SIG-M5 treated with dmso at 0.1 percent for 504 hours (cell line): ENCODE results near the gene MIEF2.
A peak's percentile ranks its signal among the peaks of the same experiment; 100 is the strongest.

Source experiments
- DNase-seq: peaks from one replicate; lab custom pipeline; 2025; ENCODE audit not compliant: unreplicated experiment; lab: John Stamatoyannopoulos, UW

The MIEF2 gene

GRCh38 chr17:18235743-18236256 lies 24.7 kb upstream of the MIEF2 start:
- no peak for DNase-seq

DNA sequence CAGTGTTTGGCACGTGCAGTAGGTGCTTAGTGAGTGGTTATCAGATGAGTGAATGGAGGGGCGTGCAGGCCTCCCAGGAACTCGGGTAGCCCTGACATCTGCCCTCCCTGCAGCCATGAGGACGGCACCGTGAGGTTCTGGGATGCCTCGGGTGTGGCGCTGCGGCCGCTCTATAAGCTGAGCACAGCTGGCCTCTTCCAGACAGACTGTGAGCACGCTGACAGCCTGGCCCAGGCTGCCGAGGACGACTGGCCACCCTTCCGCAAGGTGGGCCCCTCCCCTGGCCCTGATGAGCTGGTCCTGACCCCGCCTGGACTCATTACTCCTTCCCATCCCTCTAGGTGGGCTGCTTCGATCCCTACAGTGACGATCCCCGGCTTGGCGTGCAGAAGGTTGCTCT lies 24.0 kb upstream of the MIEF2 start:
- no peak for DNase-seq

DNA sequence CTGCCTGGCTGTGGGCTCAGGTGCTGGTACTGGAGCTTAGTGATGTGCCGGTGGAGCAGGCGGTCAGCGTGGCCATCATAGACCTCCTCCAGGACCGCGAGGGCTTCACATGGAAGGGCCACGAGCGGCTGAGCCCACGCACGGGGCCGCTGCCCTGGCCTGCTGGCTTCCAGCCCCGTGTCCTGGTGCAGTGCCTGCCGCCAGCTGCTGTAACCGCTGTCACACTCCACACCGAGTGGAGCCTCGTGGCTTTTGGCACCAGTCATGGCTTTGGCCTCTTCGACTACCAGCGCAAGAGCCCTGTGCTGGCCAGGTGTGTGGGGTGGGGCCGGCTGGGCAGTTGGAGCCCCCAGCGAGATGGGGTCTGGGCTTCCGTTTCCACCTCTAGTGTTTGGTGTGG lies 23.0 kb upstream of the MIEF2 start:
- no peak for DNase-seq

- DNase-seq = no peak
These were observed 22.2 kb upstream of the MIEF2 start for GRCh38 chr17:18238299-18238698.

- no peak for DNase-seq
These were observed 20.0 kb upstream of the MIEF2 start for GRCh38 chr17:18240449-18240848.

- DNase-seq = no peak
These were observed 19.1 kb upstream of the MIEF2 start for GRCh38 chr17:18241229-18241871.

- no peak for DNase-seq
These were observed 15.3 kb upstream of the MIEF2 start for GRCh38 chr17:18245038-18245776.

DNA sequence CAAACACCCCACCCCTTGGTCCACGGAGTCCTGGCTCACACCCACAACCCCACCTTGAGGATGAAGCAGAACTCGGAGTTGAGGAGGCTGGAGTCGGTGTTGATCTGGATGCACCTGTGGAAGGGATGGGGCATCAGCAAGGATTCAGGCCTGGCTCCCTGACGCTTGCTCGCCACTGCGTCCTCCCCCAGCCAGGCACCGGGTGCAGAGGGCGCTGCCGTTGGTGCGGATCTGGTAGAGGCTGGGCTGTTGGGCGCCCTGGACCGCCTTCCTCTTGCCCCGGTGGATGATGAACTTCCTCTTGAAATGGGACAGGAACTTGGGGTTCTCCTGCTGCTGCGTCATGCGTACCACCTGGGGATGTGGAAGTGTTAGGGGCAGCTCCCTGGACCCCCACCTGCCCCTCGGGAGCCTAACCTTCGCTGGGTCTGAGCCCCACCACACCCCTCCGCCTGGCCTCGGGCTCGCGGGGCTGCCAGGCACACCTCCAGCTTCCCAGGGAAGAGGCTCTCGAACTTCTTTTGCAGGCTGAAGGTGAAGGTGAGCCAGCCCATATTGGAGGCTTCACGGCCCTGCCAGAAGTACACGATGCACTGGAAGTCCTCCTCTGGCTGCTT lies 14.2 kb upstream of the MIEF2 start:
- no peak for DNase-seq

DNA sequence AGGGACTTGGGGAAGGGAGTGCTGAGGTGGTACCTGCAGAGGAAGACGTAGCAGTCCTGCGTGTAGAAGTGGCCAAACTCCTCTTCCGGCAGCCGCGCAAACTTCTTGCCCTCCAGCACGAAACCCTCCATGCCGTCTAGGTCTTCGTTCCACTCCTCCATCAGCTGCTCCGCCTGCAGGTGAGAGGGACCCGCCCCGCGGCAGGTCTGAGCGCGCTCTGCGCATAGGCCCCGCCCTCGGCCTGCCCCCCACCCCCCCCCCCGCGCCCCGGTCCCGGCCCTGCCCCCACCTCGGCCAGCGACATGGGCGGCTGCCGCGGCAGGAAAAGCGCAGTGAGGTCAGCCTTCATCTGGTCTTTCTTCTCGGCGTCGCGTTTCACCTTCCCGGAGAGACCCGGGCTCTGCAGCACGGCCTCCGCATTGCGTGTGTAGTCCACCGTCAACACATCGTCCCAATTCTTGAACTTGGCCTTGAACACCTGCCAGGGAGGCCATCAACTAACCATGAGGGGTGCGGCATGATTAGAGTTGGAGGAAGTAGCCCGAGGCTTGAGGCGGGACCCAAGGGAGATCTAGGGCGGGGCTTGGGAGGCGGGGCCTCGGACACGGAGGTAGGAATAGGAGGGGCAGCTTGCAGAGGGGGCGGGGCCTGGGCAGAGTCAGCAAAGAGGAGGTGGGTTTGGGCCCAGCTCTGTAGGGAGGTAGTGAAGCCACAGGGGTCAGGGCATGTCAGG lies 13.4 kb upstream of the MIEF2 start:
- peak; percentile 14 for DNase-seq

DNA sequence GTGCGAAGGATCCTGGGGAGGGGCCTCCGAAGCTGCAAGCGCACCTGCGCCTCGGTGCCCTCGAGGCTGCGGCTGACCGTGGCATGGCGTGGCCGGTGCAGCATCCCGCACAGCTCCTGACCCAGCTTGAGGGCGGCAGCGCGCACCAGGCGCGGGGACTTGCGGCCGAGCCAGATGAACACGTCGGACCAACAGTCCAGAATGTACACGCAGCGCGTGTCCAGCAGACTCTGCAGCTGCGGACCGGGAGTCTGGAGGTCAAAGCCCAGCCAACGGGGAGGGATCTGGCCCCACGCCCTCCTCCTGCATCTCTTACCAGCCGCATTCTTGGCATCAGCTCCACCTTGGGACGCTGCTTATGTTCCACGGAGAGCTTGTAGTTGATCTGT lies 12.9 kb upstream of the MIEF2 start:
- no peak for DNase-seq

DNA sequence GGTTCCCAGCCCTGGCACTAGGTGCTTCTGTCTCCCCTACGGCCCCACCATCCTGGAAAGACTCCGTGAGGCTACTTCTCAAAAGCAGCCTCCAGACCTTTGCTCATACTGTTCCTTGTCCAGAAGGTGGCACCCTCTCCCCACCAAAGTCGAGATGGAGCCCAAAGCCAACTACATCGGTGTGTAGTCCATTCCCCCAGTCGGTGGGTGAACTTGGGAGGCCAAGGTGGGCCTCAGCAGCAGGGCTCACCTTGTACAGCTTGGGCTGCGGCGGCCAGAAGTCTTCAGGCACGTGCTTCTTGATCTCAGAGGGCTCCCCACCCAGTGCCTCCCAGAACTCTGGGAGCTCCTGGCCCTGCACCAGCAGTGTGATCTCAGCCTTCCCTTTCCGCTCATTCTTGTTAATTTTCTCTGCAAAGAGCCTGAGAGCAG lies 12.1 kb upstream of the MIEF2 start:
- peak; percentile 74 for DNase-seq

- DNase-seq = no peak
These were observed 11.7 kb upstream of the MIEF2 start for GRCh38 chr17:18248811-18249210.

GRCh38 chr17:18250259-18250658 lies 10.2 kb upstream of the MIEF2 start:
- DNase-seq = peak; percentile 27

DNA sequence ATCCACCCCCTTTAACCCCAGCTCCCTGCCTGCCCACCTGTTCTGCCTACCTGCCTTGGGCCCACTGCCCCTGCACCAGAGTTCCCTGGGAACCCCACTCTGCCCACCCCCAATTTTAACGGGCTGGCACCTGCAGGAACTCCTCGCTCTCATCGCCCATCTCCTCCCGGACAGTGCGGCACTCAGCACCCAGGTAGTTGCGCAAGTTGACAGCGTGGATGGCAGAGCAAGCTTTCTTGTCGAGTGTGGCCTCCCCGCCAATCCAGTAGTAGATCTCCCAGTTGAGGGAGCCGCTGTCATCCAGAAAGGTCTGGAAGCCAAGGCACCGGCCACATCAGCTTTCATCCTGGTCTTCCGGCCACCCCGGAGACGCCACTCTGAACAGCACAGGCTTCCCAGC lies 9.8 kb upstream of the MIEF2 start:
- no peak for DNase-seq

DNA sequence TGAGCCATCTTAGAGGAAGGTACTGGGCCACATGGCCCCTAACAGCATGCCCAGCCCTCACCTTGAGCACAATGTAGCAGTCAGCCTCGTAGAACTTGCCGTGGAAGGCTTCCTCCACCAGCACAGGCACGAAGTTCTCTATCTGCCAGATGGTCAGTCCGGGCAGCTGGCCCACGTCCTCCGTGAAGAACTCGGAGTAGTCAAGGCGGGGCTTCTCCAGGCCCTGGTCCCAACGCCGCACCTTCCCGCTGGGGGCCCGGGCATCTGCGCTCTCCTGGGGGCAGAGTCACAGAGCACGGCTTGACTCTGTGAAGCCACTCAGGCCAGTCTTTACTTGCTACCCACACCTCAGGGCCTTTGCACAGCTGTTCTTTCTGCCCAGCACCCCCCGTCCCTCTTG lies 9.3 kb upstream of the MIEF2 start:
- no peak for DNase-seq

DNA sequence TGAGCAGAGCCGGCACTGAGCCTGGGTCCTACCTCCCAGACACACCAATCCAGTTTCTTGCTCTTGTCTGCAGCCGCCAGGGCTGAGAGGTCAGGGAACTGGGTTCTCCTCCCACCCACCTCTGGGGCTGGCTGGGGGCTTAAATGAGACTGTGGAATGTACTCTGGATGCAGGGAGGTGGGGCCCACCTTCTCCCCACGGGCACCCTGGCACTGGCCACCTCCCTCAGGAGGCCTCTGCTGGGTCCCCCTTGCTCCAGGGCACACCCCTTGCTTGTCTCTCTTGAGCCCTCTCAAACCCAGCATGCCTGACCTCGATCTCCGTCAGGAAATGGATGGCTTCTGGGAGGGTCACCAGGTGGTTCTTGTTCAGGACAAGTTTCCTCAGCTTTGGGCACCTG lies 8.3 kb upstream of the MIEF2 start:
- DNase-seq = no peak

DNA sequence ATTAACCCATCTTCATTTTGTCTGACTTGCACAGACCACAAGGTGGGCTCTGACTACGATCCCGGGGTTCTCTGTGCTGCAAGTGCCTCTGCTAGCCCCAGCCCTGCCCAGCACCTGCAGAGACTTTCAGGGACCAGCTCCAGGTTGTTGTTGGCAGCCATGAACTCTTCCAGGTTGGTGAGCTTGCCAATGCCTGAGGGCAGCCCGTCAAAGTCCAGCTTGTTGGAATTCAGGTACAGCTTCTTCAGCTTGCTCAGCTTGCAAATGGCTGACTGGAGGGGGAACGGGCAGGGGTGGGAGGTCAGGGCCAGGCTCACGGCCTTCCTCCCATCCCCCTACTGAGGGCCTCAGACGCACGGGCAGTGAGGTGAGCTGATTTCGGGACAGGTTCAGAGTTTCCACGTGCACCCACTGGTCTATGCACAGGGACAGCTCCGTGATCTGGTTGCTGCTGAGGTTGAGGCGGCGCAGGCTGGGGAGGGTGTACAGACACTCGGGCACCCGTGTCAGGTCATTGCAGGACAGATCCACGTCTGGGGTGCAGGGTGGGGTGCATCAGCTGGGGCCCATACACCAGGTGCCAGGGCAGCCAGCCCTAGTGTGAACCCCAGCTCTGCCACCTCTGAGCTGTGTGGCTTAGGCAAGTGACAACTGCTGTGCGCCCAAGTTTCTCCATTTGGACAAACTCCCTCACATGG lies 7.1 kb upstream of the MIEF2 start:
- no peak for DNase-seq

DNA sequence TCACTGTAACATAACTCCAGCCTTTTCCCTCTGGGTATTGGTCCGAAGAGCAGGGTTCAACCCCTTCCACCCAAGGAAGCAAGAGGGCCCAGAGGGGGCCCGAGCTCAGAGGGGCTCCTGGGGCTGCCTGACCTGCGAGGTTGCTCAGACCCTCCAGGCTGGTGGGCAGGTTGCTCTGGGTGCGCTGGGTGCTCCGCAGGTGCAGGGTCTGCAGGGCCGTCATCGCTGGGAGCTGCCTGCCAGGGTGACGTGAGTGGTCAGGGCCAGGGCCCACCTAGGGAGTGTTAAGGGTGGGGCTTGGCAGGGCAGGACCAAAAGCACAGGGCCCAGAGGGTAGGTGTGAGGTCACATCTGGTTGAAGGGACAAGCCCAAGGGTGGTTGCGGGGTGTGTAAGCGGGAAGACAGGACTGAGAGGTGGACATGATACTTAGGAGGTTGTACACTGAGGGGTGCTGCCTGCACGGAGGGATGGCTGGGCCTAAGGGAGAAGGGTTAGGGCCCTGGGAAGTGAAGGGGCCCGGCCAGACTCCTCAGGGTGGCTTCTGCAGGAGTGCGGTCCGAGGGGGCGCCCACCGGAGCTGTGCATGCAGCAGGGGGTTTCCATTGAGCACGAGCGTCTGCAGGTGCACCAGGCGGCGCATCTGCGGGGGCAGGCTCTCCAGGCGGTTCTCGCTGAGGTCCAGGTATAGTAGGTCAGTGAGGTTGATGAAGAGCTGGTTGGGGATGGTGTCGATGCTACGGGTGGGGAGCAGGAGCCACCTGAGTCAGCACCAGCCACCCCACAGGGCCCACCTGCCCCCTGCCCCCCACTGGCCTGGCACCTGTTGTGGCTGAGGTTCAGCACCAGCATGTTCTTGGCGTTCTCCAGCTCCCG lies 6.3 kb upstream of the MIEF2 start:
- no peak for DNase-seq

- no peak for DNase-seq
These were observed 5.4 kb upstream of the MIEF2 start for GRCh38 chr17:18254888-18255649.
